Fibroblast of lung (primary cell): ENCODE measurements around the gene NUDT8.

ENCODE experiments used
- CTCF ChIP-seq, 2 donors: IDR thresholded peaks in 1 of 2; conservative IDR thresholded peaks in 1 of 2; 1 replicate in 1 of 2; 2 replicates in 1 of 2; pipeline ENCODE4 v1.5.1; 2011 to 2012; ENCODE audit warnings: low read length in 2 of 2, control low read depth in 1 of 2, inconsistent platforms in 1 of 2, low read depth in 1 of 2, mild to moderate bottlenecking in 1 of 2
- EZH2 ChIP-seq: IDR thresholded peaks from 2 replicates; pipeline ENCODE4 v1.5.1; 2012; ENCODE audit warnings: low read length, control low read depth, mild to moderate bottlenecking; ENCODE audit errors: missing control alignments

GRCh38 chr11:67644472-67645418 lies 15.0 kb upstream of the NUDT8 start:
- no peak for TF ChIP-seq EZH2
- TF ChIP-seq CTCF (conservative IDR thresholded peaks at IDR 0.05 in 1 of 2, IDR thresholded peaks at IDR 0.05 in 1 of 2; ENCODE audit: low read depth in 1 of 2, low read length in 2 of 2): no peak
